Measurements from ENCODE around the gene CRB2.
"Not testable (repeated sequence)": the region's sequence is repeated elsewhere in the genome, so short reads cannot be mapped to it uniquely, and the experiment has no call there.

The CRB2 gene

GRCh38 chr9:123331346-123332060, 24.5 kb upstream of the CRB2 start:
- no peak for DNase-seq

GRCh38 chr9:123333058-123333669, 22.8 kb upstream of the CRB2 start:
- DNase-seq = not testable (repeated sequence)

- no peak for DNase-seq
Measured at GRCh38 chr9:123334639-123335038, 21.4 kb upstream of the CRB2 start.

GRCh38 chr9:123335193-123335985, 20.6 kb upstream of the CRB2 start:
- no peak for DNase-seq

GRCh38 chr9:123335986-123336329, 20.0 kb upstream of the CRB2 start:
- DNase-seq = no peak

GRCh38 chr9:123336449-123336848, 19.5 kb upstream of the CRB2 start:
- DNase-seq = no peak

GRCh38 chr9:123336959-123337358, 19.0 kb upstream of the CRB2 start:
- no peak for DNase-seq

- no peak for DNase-seq
Measured at GRCh38 chr9:123337971-123338370, 18.0 kb upstream of the CRB2 start.

GRCh38 chr9:123338710-123339665, 17.0 kb upstream of the CRB2 start:
- DNase-seq = peak; percentile 66

GRCh38 chr9:123339666-123340510, 16.1 kb upstream of the CRB2 start:
- no peak for DNase-seq

- no peak for DNase-seq
Measured at GRCh38 chr9:123341816-123342215, 14.2 kb upstream of the CRB2 start.

GRCh38 chr9:123342247-123342646, 13.8 kb upstream of the CRB2 start:
- DNase-seq = no peak

- DNase-seq = no peak
Measured at GRCh38 chr9:123343443-123344191, 12.4 kb upstream of the CRB2 start.

GRCh38 chr9:123344192-123344949, 11.6 kb upstream of the CRB2 start:
- DNase-seq = no peak

- DNase-seq = no peak
Measured at GRCh38 chr9:123345567-123345955, 10.4 kb upstream of the CRB2 start.

- DNase-seq = no peak
Measured at GRCh38 chr9:123346026-123346425, 10.0 kb upstream of the CRB2 start.

GRCh38 chr9:123346826-123347225, 9.2 kb upstream of the CRB2 start:
- DNase-seq = no peak

GRCh38 chr9:123347289-123348060, 8.5 kb upstream of the CRB2 start:
- DNase-seq = no peak

GRCh38 chr9:123348317-123348992, 7.5 kb upstream of the CRB2 start:
- no peak for DNase-seq
